Transverse colon (tissue), 4 donors: ENCODE measurements around the gene CITED1. TPM values are rescaled to one million over a fixed set of nuclear protein-coding genes. Genes with fewer than 3 reads are reported as not detected.

Experiments
- DNase-seq: peaks from one replicate; pipeline ENCODE4 v3.0.0-alpha.2; 2019
- H3K27ac ChIP-seq, 4 donors: fragments of 200-600 bp; sonication (generic); 2 replicates each; pipeline ENCODE4 v1.5.1; 2016 to 2018; ENCODE audit warnings: inconsistent platforms in 4 of 4
- H3K27me3 ChIP-seq: fragments of 200-600 bp; sonication (generic); 2 replicates; pipeline ENCODE4 v1.5.1; 2017; ENCODE audit warnings: inconsistent platforms
- H3K36me3 ChIP-seq, 4 donors: fragments of 200-600 bp; sonication (generic); 2 replicates each; pipeline ENCODE4 v1.5.1; 2017 to 2019; ENCODE audit warnings: inconsistent platforms in 4 of 4
- H3K4me1 ChIP-seq, 4 donors: fragments of 200-600 bp; sonication (generic); 2 replicates each; pipeline ENCODE4 v1.5.1; 2017 to 2020; ENCODE audit warnings: inconsistent platforms in 4 of 4
- H3K4me3 ChIP-seq, 4 donors: fragments of 200-600 bp; sonication (generic); 1 replicate in 1 of 4; 2 replicates in 3 of 4; pipeline versions ENCODE4 v1.5.1 to v1.6.1; 2017 to 2019; ENCODE audit warnings: inconsistent platforms in 4 of 4
- H3K9me3 ChIP-seq, 2 donors: fragments of 200-600 bp; sonication (generic); 2 replicates each; pipeline ENCODE4 v1.5.1; 2017 to 2019; ENCODE audit warnings: inconsistent platforms in 2 of 2
- CTCF ChIP-seq, 5 experiments: fragments of 200-600 bp in 3 of 5; fragments of 450-650 bp in 2 of 5; sonication (generic) in 3 of 5; IDR thresholded peaks; 1 replicate in 2 of 5; 2 replicates in 3 of 5; pipeline ENCODE4 v1.5.1; 2016 to 2017; ENCODE audit warnings: antibody characterized with exemption in 5 of 5, inconsistent platforms in 3 of 5, mild to moderate bottlenecking in 2 of 5, moderate library complexity in 1 of 5
- EP300 ChIP-seq: sonication (generic); formaldehyde crosslinking; IDR thresholded peaks from one replicate; pipeline ENCODE4 v1.6.1; 2017; ENCODE audit warnings: antibody characterized with exemption, low read depth
- POLR2A ChIP-seq: fragments of 450-650 bp; IDR thresholded peaks from one replicate; pipeline ENCODE4 v1.6.1; 2016; ENCODE audit warnings: antibody characterized with exemption, mild to moderate bottlenecking, moderate library complexity
- POLR2AphosphoS5 ChIP-seq, 3 donors: sonication (generic); formaldehyde crosslinking; IDR thresholded peaks; one replicate each; pipeline ENCODE4 v1.6.1; 2016; ENCODE audit warnings: antibody characterized with exemption in 3 of 3
- WGBS, 2 donors: methylation state at CpG; one replicate each; pipeline ENCODE4 v1.1.5; 2018; ENCODE audit warnings: low coverage in 1 of 2; 5-methylcytosine and 5-hydroxymethylcytosine counted together
- in situ Hi-C, 4 donors: fragments of 200-750 bp; cut with MboI; loops; one replicate each; pipeline versions ENCODE4 v1.15.0 to v1.15.1; 2017; ENCODE audit warnings: low sequenced_read_pairs in 3 of 4, low pct_ligation_motif_present in 1 of 4, low pct_unique_long_range_greater_than_20kb in 1 of 4
- intact Hi-C: fragments of 100-400 bp; cut with DNase I; formaldehyde crosslinking; loops from one replicate; pipeline ENCODE4 v1.15.1; 2023; ENCODE audit warnings: low total_unique reads
- total RNA-seq, 4 donors: library from RNA; depleted of rRNA; stranded (reverse); fragments of >200 nt; gene quantifications; one replicate each; pipeline ENCODE4 v1.1.0, GENCODE V29; 2016

Gene CITED1
- 10 to 100 TPM in 1 of 4 donors, under 1 TPM in 1, not detected in 2; 0.82 to 24.3 TPM for total RNA-seq

- Histone ChIP-seq H3K27me3 (peaks cover 49% of the 10 kb centered on the region), H3K9me3 (no peaks in the 10 kb centered on the region), H3K27ac (no peak within 1 kb of the TSS), H3K4me1 (peaks cover 0 to 36% (median 28%) of the 10 kb centered on the region in 4 donors), H3K4me3 (peak within 1 kb of the TSS; percentile 37 to 61 (median 48)), H3K36me3 (no peaks in the 10 kb centered on the region)
- intact Hi-C loops (no loop called here), in situ Hi-C loops (loop anchor here in 2 of 4 donors (25.0 kb wide), 1 partner anchor 232 kb away; no protein-coding TSS in a partner anchor)
- DNase-seq: no peak
- 25% methylated on average over 58 of the region's 68 CpGs; no CpG with 5 or more reads in 1 of the 2 donors for WGBS, 2 donors
- TF ChIP-seq POLR2AphosphoS5 (IDR thresholded peaks at IDR 0.05): no peak
- no peak for TF ChIP-seq EP300
- no peak for TF ChIP-seq POLR2A
- no peak for TF ChIP-seq CTCF (IDR thresholded peaks at IDR 0.05)
These were observed at the start of gene CITED1 for GRCh38 chrX:72305286-72306084. TSS of gene CITED1 (minus strand) at chrX:72305914. CDS start at chrX:72302869, 3,045 bp downstream.

- H3K9me3 ChIP-seq: no peaks in the 10 kb centered on the region
- intact Hi-C loops: no loop called here
- no peak for DNase-seq
- no peaks in the 10 kb centered on the region for H3K36me3 ChIP-seq
- no peak for TF ChIP-seq POLR2A
- no peak for TF ChIP-seq CTCF (IDR thresholded peaks at IDR 0.05)
- no peak for TF ChIP-seq POLR2AphosphoS5 (IDR thresholded peaks at IDR 0.05)
- no peak for TF ChIP-seq EP300
- no peaks in the 10 kb centered on the region for H3K4me1 ChIP-seq
- no peaks in the 10 kb centered on the region for H3K27me3 ChIP-seq
- 75 to 83% methylated on average over 1 to 3 of the region's 3 CpGs for WGBS, 2 donors
- in situ Hi-C loops: no loop called here
- H3K27ac ChIP-seq: no peak overlapping the region
- no peak overlapping the region for H3K4me3 ChIP-seq
These were observed 47.1 kb upstream of the CITED1 start for GRCh38 chrX:72352786-72353185.

GRCh38 chrX:72351606-72352334, 46.1 kb upstream of the CITED1 start:
- Histone ChIP-seq H3K27me3 (no peaks in the 10 kb centered on the region), H3K9me3 (no peaks in the 10 kb centered on the region), H3K4me3 (no peak overlapping the region), H3K36me3 (no peaks in the 10 kb centered on the region), H3K27ac (no peak overlapping the region), H3K4me1 (no peaks in the 10 kb centered on the region)
- 72 to 95% methylated on average over 7 to 8 of the region's 8 CpGs for WGBS, 2 donors
- intact Hi-C loops: no loop called here
- in situ Hi-C loops: no loop called here
- TF ChIP-seq POLR2AphosphoS5 (IDR thresholded peaks at IDR 0.05): no peak
- no peak for DNase-seq

- intact Hi-C loops (no loop called here), in situ Hi-C loops (no loop called here)
- DNase-seq: no peak
- TF ChIP-seq EP300: no peak
- no peak for TF ChIP-seq POLR2A
- no peak for TF ChIP-seq POLR2AphosphoS5 (IDR thresholded peaks at IDR 0.05)
- TF ChIP-seq CTCF (IDR thresholded peaks at IDR 0.05): no peak
- Histone ChIP-seq H3K36me3 (no peaks in the 10 kb centered on the region), H3K27me3 (no peaks in the 10 kb centered on the region), H3K4me1 (no peaks in the 10 kb centered on the region), H3K9me3 (no peaks in the 10 kb centered on the region), H3K27ac (no peak overlapping the region), H3K4me3 (no peak overlapping the region)
- 74% methylated on average over 3 of the region's 3 CpGs; no CpG with 5 or more reads in 1 of the 2 donors for WGBS, 2 donors
These were observed 43.5 kb upstream of the CITED1 start for GRCh38 chrX:72349190-72349589.
